GM12872 (cell line): ENCODE data around the gene RECQL5.
A peak's percentile ranks its signal among the peaks of the same experiment; 100 is the strongest.

ENCODE experiments used
- CTCF ChIP-seq: IDR thresholded peaks from 3 replicates; pipeline ENCODE4 v1.5.1; 2011; ENCODE audit warnings: low read depth, mild to moderate bottlenecking, low read length, moderate library complexity; ENCODE audit not compliant: insufficient read depth

RECQL5 gene

GRCh38 chr17:75634754-75635609, 32.0 kb downstream of the RECQL5 start:
- TF ChIP-seq CTCF = no peak

- TF ChIP-seq CTCF = no peak
Measured at GRCh38 chr17:75634376-75634740, 32.6 kb downstream of the RECQL5 start.

GRCh38 chr17:75633486-75634375, 33.2 kb downstream of the RECQL5 start:
- peak; percentile 70 for TF ChIP-seq CTCF

GRCh38 chr17:75632863-75633485, 34.0 kb downstream of the RECQL5 start, which contains the start of gene SMIM5:
Gene SMIM5 (plus strand): TSS chr17:75633434. CDS start chr17:75640202, 6,768 bp downstream.
- peak; percentile 97 for TF ChIP-seq CTCF

- no peak for TF ChIP-seq CTCF
Measured at GRCh38 chr17:75632428-75632827, 34.5 kb downstream of the RECQL5 start.

- TF ChIP-seq CTCF = no peak
Measured at GRCh38 chr17:75631353-75631752, 35.6 kb downstream of the RECQL5 start.
